DMS114 treated with DMSO at 0.1 percent for 48 hours (cell line): ENCODE results near the gene ABCB1.
"Not testable (repeated sequence)": the region's sequence is repeated elsewhere in the genome, so short reads cannot be mapped to it uniquely, and the experiment has no call there.

Experiments used
- DNase-seq: peaks from one replicate; lab custom pipeline; 2025; ENCODE audit not compliant: unreplicated experiment; lab: John Stamatoyannopoulos, UW

The ABCB1 gene

GRCh38 chr7:87474533-87475358, 125.9 kb downstream of the ABCB1 start:
- no peak for DNase-seq

- DNase-seq = no peak
These were observed 126.7 kb downstream of the ABCB1 start for GRCh38 chr7:87473986-87474385.

DNA sequence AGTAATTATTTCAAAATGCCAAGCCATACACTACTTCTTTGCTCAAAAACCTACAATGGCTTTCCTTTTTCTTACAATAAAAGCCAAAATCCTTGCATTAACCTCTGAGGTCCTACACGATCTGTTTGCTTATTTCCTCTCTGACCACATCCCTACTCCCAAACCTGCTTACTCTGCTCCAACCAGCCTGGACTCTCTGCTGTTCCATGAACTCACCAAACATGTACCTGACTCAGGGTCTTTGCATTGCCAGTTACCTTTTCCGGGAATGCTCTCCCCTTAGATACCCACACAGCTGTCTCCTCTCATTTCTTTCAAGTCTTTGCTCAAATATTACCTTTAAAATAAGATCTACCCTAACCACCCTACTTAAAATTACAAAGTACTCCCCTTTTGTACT, 127.5 kb downstream of the ABCB1 start:
- DNase-seq = no peak

DNA sequence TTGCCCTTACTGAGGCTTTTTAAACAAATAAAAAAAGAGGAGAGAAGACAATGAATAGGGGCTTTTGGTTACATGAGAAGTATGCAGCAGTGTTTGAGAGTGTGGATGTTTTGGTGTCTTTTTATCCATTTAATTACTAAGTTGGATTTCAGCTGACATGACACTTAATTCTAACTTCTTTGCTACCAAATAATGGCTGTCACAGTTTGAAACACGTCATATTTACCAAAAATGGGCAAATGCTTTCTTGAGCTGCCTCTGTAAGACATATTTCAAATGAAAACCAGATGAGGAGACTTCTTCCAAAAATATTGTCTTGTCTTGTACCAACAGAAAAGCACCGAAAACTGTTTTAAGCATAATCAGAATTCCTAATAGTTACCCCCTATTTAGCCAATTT, 129.2 kb downstream of the ABCB1 start:
- DNase-seq = no peak

DNA sequence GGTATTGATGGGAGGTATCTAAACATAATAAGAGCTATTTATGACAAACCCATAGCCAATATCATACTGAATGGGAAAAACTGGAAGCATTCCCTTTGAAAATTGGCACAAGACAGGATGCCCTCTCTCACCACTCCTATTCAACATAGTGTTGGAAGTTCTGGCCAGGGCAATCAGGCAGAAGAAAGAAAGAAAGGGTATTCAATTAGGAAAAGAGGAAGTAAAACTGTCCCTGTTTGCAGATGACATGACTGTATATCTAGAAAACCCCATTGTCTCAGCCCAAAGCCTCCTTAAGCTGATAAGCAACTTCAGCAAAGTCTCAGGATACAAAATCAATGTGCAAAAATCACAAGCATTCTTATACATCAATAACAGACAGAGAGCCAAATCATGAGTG, 131.5 kb downstream of the ABCB1 start:
- DNase-seq = not testable (repeated sequence)

- not testable (repeated sequence) for DNase-seq
These were observed 135.2 kb downstream of the ABCB1 start for GRCh38 chr7:87465534-87465880.

- not testable (repeated sequence) for DNase-seq
These were observed 135.7 kb downstream of the ABCB1 start for GRCh38 chr7:87464830-87465533.

DNA sequence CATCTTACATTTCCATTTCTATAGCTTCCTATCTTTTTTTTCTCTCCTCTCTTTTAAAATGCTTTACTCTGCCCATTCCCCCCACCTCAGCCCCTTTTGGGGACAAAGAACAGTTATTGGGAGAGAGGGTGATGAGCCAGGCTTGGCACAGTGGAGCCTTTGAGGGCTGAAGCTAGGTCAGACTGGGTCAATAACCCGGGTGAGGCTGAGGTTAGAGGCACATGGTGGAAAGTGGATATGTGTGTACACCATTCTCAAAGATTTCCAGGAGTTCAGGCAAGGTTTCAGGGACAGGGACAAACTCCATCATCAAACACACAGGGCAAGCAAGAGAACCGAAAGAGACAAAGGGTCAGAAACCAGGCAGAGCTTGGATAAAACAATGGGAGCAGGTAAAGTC, 136.7 kb downstream of the ABCB1 start:
- DNase-seq = no peak

- DNase-seq = not testable (repeated sequence)
These were observed 140.2 kb downstream of the ABCB1 start for GRCh38 chr7:87460444-87460843.

DNA sequence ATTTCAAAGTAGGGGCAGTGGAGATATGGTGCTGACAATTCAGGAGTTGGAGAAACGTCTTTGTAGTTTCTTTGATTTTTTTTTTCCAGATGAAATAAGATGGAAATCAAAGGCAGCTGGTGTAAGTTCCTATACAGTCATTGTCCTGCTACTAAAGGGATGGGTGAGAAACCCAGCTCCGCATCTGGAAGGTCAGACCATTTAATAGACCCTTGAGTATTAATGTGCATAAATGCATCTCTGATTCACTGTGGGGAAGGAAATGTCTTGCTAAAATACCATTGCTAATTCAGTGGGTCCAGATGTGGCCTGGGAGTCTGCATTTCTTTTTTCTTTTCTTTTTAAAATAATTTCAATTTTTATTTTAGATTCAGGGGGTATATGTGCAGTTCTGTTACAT, 140.7 kb downstream of the ABCB1 start:
- no peak for DNase-seq

GRCh38 chr7:87458148-87458547, 142.5 kb downstream of the ABCB1 start:
- DNase-seq = no peak

DNA sequence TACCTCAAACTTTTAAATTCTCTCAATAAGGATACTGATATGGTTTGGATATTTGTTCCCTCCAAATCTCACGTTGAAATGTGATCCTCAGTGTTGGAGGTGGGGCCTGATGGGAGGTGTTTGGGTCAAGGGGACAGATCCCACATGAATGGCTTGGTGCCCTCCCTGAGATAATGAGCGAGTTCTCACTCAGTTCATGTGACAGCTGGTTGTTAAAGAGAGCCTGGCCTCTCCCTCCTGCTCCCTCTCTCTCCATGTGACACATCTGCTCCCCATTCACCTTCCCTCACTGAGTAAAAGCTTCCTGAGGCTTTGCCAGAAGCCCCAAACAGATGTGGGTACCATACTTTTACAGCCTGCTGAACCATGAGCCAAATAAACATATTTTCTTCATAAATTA, 144.4 kb downstream of the ABCB1 start:
- DNase-seq = no peak
